Measurements from ENCODE around the gene RFX8.

RFX8 gene

DNA sequence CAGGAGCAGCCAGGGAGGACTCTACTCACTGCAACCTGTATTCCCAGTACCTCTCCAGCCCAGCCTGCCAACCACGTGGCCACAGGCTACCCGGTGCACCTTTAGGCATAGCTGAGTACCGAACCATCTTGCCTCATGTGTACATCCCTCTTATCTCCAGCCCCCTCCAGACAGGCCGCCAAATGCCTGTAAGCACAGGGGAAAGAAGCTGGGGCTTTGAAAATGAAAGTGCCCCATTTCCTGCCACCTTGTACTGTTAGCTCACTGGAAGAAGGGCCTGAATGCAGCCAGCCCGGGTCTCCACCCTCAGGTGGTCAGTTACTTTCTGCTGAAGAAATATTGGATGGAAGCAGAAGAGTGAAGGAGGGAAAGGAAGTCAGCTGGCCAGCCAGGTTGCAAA is 27.2 kb upstream of the RFX8 start:
- FAIRE-seq (no peak), DNase-seq (ENCODE audit: insufficient read length, low spot score) (no peak)
- no peak for TF ChIP-seq POLR2A (IDR thresholded peaks at IDR 0.05; ENCODE audit: low read depth, low read length)

GRCh38 chr2:101501443-101501842 is 26.5 kb upstream of the RFX8 start:
- peak; percentile 91 for FAIRE-seq
- TF ChIP-seq POLR2A (IDR thresholded peaks at IDR 0.05; ENCODE audit: low read depth, low read length) = no peak
- DNase-seq (ENCODE audit: insufficient read length, low spot score) = no peak

GRCh38 chr2:101500860-101501259 is 25.9 kb upstream of the RFX8 start:
- DNase-seq (ENCODE audit: insufficient read length, low spot score) = no peak
- no peak for TF ChIP-seq POLR2A (IDR thresholded peaks at IDR 0.05; ENCODE audit: low read depth, low read length)
- peak; percentile 61 for FAIRE-seq

DNA sequence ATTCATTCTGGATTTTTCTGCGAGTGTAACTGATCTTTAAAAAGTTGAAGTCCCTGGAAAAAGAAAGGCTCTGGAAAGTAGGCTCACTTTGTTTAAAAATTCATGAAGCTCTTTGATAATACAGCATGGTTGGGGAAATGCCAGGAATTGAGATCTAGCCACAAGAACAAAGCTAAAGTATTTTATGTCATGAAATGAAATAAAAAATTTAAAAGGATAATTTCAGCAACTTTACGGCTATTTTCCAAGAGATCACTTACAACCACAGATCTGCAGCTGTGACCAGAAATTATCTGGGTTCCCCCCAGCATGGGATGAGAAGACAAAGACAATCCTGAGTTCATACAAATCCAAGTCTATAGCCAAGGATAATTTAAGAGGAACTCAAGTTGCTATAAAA is 25.3 kb upstream of the RFX8 start:
- DNase-seq (ENCODE audit: insufficient read length, low spot score) = no peak

DNA sequence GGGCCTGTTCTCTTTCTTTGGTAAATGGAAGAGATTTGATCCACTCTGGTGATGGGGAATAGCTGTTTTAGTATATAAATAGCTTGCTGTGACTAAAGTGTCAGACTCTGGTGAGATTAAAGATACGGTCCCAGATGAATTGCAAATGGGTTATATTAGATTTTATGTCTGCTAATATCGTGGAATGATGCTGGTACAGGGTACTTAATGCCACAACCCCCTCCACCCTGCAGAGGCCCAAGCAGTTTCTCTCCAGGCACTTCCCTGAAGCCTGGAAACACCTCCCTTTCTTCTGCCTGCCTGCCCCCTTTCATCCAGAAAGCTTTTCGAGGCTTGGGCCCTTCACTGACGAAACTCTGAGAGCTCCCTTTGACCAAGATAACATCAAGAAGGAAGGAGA is 21.4 kb upstream of the RFX8 start:
- no peak for DNase-seq (ENCODE audit: insufficient read length, low spot score)
- no peak for FAIRE-seq
- TF ChIP-seq POLR2A (IDR thresholded peaks at IDR 0.05; ENCODE audit: low read depth, low read length) = no peak

More for the DNA sequence above, 25.3 kb upstream of the RFX8 start:
- no peak for FAIRE-seq
- TF ChIP-seq POLR2A (IDR thresholded peaks at IDR 0.05; ENCODE audit: low read depth, low read length) = no peak

DNA sequence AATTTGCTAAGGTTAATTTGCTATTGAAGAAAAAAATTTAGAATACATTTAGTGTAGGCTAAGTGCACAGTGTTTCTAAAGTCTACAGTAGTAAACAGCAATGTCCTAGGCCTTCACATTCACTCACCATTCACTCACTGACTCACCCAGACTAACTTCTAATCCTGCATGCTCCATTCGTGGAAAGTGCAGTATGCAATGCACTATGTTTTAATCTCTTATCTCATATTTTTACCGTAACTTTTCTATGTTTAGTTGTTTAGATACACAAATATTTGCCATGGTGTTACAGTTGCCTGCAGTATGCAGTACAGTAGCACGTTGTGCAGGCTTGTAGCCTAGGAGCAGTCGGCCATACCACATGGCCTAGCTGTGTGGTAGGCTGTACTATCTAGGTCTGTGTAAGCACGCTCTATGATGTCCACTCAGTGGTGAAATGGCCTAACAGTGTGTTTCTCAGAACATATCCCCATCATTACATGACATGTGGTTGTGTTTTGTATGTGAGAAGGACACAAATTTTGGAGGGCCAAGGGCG is 18.1 kb upstream of the RFX8 start:
- TF ChIP-seq POLR2A (IDR thresholded peaks at IDR 0.05; ENCODE audit: low read depth, low read length) = no peak
- DNase-seq (ENCODE audit: insufficient read length, low spot score) = no peak
- FAIRE-seq = no peak

DNA sequence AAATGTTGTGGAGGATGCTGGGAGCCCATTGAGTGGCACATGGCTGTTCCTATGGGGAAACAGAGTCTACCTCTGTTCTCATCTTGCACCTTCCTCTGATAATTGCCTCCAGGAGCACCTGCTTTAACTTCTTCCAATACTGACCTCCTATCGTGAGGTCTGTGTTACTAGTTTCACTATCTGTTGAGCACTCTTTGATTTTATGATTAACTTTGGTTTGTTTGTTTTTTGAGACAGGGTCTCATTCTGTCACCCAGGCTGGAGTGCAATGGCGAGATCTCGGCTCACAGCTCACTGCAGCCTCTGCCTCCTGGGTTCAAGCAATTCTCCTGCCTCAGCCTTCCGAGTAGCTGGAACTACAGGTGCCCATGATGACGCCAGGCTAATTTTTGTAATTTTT is 12.1 kb upstream of the RFX8 start:
- FAIRE-seq = no peak
- TF ChIP-seq POLR2A (IDR thresholded peaks at IDR 0.05; ENCODE audit: low read depth, low read length) = no peak
- no peak for DNase-seq (ENCODE audit: insufficient read length, low spot score)

GRCh38 chr2:101486258-101486701 is 11.4 kb upstream of the RFX8 start:
- no peak for FAIRE-seq
- TF ChIP-seq POLR2A (IDR thresholded peaks at IDR 0.05; ENCODE audit: low read depth, low read length) = no peak
- no peak for DNase-seq (ENCODE audit: insufficient read length, low spot score)

- TF ChIP-seq POLR2A (IDR thresholded peaks at IDR 0.05; ENCODE audit: low read depth, low read length) = no peak
- FAIRE-seq = no peak
These were observed 10.9 kb upstream of the RFX8 start for GRCh38 chr2:101485856-101486255.

DNA sequence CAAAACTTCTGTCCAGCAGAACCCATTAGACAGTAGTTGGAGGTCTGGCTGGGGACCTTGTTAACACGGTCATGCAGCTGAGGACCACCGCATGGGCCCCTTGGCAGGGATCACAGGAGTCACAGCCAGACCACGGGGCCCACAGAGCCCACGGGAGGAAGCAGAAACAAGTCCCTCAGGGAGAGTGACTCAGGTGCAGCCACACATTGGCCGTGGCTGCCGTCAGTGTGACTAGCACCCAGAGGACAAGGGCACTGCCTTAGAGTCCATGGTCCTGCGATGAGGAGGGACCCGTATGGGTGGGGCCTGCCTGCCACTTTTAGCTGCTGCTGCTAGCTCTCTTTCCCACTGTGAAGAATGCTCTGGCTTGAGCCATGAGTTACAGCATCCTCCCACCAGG is 5.9 kb upstream of the RFX8 start:
- no peak for TF ChIP-seq POLR2A (IDR thresholded peaks at IDR 0.05; ENCODE audit: low read depth, low read length)
- no peak for DNase-seq (ENCODE audit: insufficient read length, low spot score)
- no peak for FAIRE-seq

More at GRCh38 chr2:101485856-101486255, 10.9 kb upstream of the RFX8 start:
- DNase-seq (ENCODE audit: insufficient read length, low spot score) = no peak

DNA sequence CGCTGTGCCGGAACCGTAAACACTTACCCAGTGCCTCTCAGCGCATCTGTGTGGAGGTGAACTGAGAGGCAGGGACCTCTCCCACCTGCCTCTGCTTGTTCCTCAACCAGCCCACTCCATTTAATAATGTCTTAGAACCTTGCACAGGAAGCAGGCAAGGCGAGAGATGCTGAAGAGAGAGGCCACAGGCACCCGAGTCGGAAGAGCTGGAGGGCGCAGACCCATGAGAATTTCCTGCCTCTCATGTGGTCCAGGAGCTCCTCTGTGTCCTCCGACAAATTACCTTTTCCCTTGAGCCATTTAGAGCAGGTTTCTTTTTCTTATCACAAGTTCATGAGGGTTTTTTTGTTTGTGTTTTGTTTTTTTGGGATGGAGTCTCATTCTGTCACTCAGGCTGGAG is 4.9 kb upstream of the RFX8 start:
- FAIRE-seq = no peak
- TF ChIP-seq POLR2A (IDR thresholded peaks at IDR 0.05; ENCODE audit: low read depth, low read length) = no peak
- DNase-seq (ENCODE audit: insufficient read length, low spot score) = no peak

DNA sequence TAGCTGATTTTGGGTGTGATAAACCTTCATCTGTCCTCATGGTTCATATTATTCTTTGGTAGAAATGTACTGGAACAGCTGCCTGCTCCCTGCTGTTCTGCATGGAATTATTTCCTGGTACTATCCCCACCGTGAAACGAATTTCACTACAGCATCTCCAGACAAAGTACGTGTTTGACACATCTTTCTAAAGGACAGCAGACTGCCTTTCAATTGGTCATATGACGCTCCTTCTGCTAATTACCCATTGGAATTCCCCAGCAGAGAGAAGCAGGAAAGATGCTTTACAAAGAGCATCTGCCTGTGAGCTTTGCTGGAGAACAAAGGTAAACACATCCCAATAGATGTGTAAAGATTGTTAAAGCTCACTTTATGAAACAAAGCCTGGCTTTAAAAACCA is 4.4 kb upstream of the RFX8 start:
- FAIRE-seq = no peak

GRCh38 chr2:101478181-101479001 is 3.5 kb upstream of the RFX8 start:
- no peak for DNase-seq (ENCODE audit: insufficient read length, low spot score)
- no peak for FAIRE-seq
- no peak for TF ChIP-seq POLR2A (IDR thresholded peaks at IDR 0.05; ENCODE audit: low read depth, low read length)

More for the DNA sequence above, 4.4 kb upstream of the RFX8 start:
- TF ChIP-seq POLR2A (IDR thresholded peaks at IDR 0.05; ENCODE audit: low read depth, low read length) = no peak
- DNase-seq (ENCODE audit: insufficient read length, low spot score) = no peak

DNA sequence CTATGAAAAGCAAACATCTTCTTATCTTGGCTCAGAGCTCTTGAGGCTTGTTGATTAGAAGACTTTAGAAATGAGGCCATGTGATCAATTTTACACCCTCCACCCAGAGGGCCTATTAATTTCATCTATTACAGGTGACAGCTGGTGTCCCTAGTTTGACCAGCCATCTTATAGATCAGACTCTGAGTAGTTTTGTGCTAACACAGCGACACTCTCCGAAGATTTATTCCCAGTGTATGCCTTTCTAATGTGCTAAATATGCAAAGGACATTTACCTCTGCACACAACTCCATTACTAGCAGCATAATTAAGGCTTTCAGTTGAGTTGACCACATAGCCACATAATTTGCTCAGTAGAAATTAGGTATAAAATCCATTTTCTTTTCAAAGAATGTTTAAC is 2.6 kb upstream of the RFX8 start:
- TF ChIP-seq POLR2A (IDR thresholded peaks at IDR 0.05; ENCODE audit: low read depth, low read length) = no peak
- no peak for DNase-seq (ENCODE audit: insufficient read length, low spot score)
- no peak for FAIRE-seq

DNA sequence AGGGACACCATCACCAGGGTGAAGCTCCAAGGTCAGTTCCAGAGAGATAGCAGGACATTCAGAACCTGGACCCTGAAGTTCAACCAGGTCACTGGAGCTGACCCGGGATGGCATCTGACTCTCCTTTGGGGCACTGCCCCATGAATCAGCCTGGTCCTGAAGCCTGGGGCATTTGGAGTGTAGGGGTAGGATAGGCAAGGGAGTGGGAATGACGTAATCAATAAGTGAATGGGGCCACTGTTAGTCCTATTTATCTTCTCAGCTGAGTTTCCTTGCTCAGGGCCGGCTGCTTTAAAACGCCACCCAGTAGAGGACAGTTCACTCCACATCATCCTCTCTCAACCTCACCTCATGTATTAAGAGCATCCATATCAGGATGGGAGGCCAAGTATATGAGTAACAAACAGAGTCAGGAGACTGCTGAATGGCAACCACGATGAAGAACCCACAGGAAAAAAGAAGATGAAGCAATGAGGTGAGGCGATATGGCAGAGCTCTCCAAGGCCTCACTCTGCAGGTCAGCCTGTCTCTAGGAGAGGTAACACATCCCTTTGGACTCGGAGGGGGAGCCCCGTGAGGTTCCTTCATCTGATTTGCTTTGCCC is 1.8 kb upstream of the RFX8 start:
- no peak for TF ChIP-seq POLR2A (IDR thresholded peaks at IDR 0.05; ENCODE audit: low read depth, low read length)
- DNase-seq (ENCODE audit: insufficient read length, low spot score) (no peak), FAIRE-seq (no peak)
